NCI-H146 treated with DMSO at 0.1 percent for 48 hours (cell line): ENCODE measurements around the gene GDPD5.

ENCODE experiments used
- DNase-seq: peaks from one replicate; lab custom pipeline; 2025; ENCODE audit not compliant: unreplicated experiment; lab: John Stamatoyannopoulos, UW

Gene GDPD5

GRCh38 chr11:75536786-75537641 lies 11.3 kb upstream of the GDPD5 start:
- DNase-seq: no peak

GRCh38 chr11:75535071-75535470 lies 9.3 kb upstream of the GDPD5 start:
- DNase-seq: no peak

GRCh38 chr11:75534259-75535069 lies 8.7 kb upstream of the GDPD5 start:
- no peak for DNase-seq

GRCh38 chr11:75533896-75534258 lies 8.1 kb upstream of the GDPD5 start:
- DNase-seq: no peak

- peak; percentile 54 for DNase-seq
Observed at GRCh38 chr11:75532200-75533048, 6.7 kb upstream of the GDPD5 start.

GRCh38 chr11:75531325-75531724 lies 5.6 kb upstream of the GDPD5 start:
- DNase-seq: no peak

GRCh38 chr11:75530577-75530976 lies 4.8 kb upstream of the GDPD5 start:
- DNase-seq: no peak

- DNase-seq: no peak
Observed at GRCh38 chr11:75527938-75528735, 2.4 kb upstream of the GDPD5 start.

- no peak for DNase-seq
Observed at GRCh38 chr11:75527130-75527529, 1.4 kb upstream of the GDPD5 start.

- no peak for DNase-seq
Observed at GRCh38 chr11:75526192-75526541, 426 bp upstream of the GDPD5 start.

- DNase-seq: no peak
Observed at GRCh38 chr11:75524665-75525432, 892 bp downstream of the GDPD5 start.

- DNase-seq: no peak
Observed at GRCh38 chr11:75523811-75524664, 1.7 kb downstream of the GDPD5 start.

GRCh38 chr11:75523189-75523588 lies 2.6 kb downstream of the GDPD5 start:
- DNase-seq: no peak

- no peak for DNase-seq
Observed at GRCh38 chr11:75522286-75523044, 3.3 kb downstream of the GDPD5 start.

GRCh38 chr11:75520688-75521087 lies 5.1 kb downstream of the GDPD5 start:
- DNase-seq: no peak

- DNase-seq: no peak
Observed at GRCh38 chr11:75518771-75519653, 6.7 kb downstream of the GDPD5 start.

GRCh38 chr11:75518204-75518549 lies 7.6 kb downstream of the GDPD5 start:
- DNase-seq: no peak
